Measurements from ENCODE around the gene NBEA. TPM values are rescaled to one million over a fixed set of nuclear protein-coding genes. Genes with fewer than 3 reads are reported as not detected.

NBEA gene
- total RNA-seq, 1 experiment from 2014 or later = 4.1 TPM

DNA sequence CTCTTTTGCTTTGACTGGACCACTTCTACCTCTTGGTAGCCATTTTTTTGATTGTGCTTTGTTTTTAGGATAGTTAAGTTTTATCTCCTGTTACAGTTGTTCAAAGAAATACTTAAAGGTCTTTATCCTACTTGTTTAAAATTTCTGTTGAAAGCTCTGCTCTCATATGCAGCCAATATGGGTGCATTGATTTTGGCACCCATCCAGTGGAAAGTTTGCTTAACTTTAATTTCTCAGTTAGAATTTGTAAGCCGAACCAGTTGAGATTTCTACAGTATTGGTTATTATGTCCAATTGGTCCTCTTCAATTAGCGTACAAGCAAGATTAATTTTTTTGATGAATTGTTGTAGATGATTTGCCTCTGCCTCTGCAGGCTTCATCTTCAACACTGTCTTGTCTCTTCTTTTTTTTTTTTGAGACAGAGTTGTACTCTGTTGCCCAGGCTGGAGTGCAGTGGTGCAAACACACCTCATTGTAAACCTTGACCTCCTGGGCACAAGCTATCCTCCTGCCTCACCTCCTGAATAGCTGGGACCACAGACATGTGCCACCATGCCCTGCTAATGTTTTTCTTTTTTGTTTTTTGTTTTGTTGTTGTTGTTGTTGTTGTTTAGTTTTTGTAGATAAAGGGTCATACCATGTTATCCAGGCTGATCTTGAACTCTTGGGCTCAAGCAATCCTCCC, 469.1 kb downstream of the NBEA start:
- Histone ChIP-seq H3K9ac (ENCODE audit: low read length) (no peak overlapping the region), H3K27me3 (ENCODE audit: insufficient read depth, low read length) (no peaks in the 10 kb centered on the region), H3K27ac (ENCODE audit: low read depth, low read length) (no peak overlapping the region), H2AFZ (ENCODE audit: low read depth, low read length, poor library complexity, severe bottlenecking) (no peak overlapping the region), H3K9me2 (ENCODE audit: insufficient read depth) (no peaks in the 10 kb centered on the region), H3K9me3 (ENCODE audit: control insufficient read depth in 1 of 2, insufficient read depth in 1 of 2, low read depth in 1 of 2, low read length in 2 of 2) (no peaks in the 10 kb centered on the region), H3K4me1 (ENCODE audit: control insufficient read depth in 1 of 2, insufficient read depth in 2 of 2, low read length in 2 of 2) (no peaks in the 10 kb centered on the region), H4K20me1 (ENCODE audit: insufficient read depth) (no peaks in the 10 kb centered on the region), H3K79me2 (ENCODE audit: insufficient read depth, low read length) (no peaks in the 10 kb centered on the region), H3K36me3 (ENCODE audit: control insufficient read depth in 1 of 2, insufficient read depth in 2 of 2, low read length in 2 of 2) (no peaks in the 10 kb centered on the region), H3K4me2 (ENCODE audit: low read length) (no peak overlapping the region), H3K4me3 (replicated peaks in 1 of 2; ENCODE audit: low read depth in 1 of 2, low read length in 2 of 2) (no peak overlapping the region)
- intact Hi-C loops (cut with micrococcal nuclease) = no loop called here
- TF ChIP-seq EZH2 (IDR thresholded peaks at IDR 0.05) = no peak
- TF ChIP-seq JUND (IDR thresholded peaks at IDR 0.05) = no peak
- TF ChIP-seq SP1 (IDR thresholded peaks at IDR 0.05; ENCODE audit: low read depth) = no peak
- no peak for TF ChIP-seq POLR2AphosphoS5 (IDR thresholded peaks at IDR 0.05; ENCODE audit: low read depth, low read length)
- no peak for TF ChIP-seq TCF7L2 (IDR thresholded peaks at IDR 0.05; ENCODE audit: borderline replicate concordance, extremely low read depth, insufficient read depth, insufficient read length)
- TF ChIP-seq ELF1 (IDR thresholded peaks at IDR 0.05; ENCODE audit: borderline replicate concordance, low read depth) = no peak
- TF ChIP-seq ZFX (IDR thresholded peaks at IDR 0.05) = no peak
- no peak for TF ChIP-seq FOSL1 (IDR thresholded peaks at IDR 0.05; ENCODE audit: low read depth)
- TF ChIP-seq SIN3A (IDR thresholded peaks at IDR 0.05; ENCODE audit: low read depth) = no peak
- TF ChIP-seq, protein P1, sequence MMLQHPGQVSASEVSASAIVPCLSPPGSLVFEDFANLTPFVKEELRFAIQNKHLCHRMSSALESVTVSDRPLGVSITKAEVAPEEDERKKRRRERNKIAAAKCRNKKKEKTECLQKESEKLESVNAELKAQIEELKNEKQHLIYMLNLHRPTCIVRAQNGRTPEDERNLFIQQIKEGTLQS (IDR thresholded peaks at IDR 0.05) = no peak
- no peak for TF ChIP-seq CBX3 (IDR thresholded peaks at IDR 0.05; ENCODE audit: low read depth)
- TF ChIP-seq, protein P2, sequence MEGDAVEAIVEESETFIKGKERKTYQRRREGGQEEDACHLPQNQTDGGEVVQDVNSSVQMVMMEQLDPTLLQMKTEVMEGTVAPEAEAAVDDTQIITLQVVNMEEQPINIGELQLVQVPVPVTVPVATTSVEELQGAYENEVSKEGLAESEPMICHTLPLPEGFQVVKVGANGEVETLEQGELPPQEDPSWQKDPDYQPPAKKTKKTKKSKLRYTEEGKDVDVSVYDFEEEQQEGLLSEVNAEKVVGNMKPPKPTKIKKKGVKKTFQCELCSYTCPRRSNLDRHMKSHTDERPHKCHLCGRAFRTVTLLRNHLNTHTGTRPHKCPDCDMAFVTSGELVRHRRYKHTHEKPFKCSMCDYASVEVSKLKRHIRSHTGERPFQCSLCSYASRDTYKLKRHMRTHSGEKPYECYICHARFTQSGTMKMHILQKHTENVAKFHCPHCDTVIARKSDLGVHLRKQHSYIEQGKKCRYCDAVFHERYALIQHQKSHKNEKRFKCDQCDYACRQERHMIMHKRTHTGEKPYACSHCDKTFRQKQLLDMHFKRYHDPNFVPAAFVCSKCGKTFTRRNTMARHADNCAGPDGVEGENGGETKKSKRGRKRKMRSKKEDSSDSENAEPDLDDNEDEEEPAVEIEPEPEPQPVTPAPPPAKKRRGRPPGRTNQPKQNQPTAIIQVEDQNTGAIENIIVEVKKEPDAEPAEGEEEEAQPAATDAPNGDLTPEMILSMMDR (IDR thresholded peaks at IDR 0.05 in 2 of 3, conservative IDR thresholded peaks at IDR 0.05 in 1 of 3; ENCODE audit: borderline replicate concordance in 1 of 3, insufficient read depth in 1 of 3, low read depth in 2 of 3, low read length in 2 of 3) = no peak
- RAD21 ChIA-PET (ENCODE audit: low non-redundant PET in 1 of 2, low total read pairs in 2 of 2, uncharacterized antibody in 2 of 2, unreplicated experiment in 2 of 2) = no interaction called here
- CTCF ChIA-PET = no interaction called here
- ATAC-seq = no peak
- BruUV-seq (replicated peaks) = no TSS peak
- no peak for DNase-seq (ENCODE audit: low read depth, low spot score)
- POLR2A ChIA-PET = interaction anchor here (0.7 kb wide), 1 partner anchor 405 kb away, joined by 3 read pairs; no protein-coding TSS in a partner anchor
